ENCODE results near the gene PSMA5.
"Not testable (repeated sequence)": the region's sequence is repeated elsewhere in the genome, so short reads cannot be mapped to it uniquely, and the experiment has no call there.

The PSMA5 gene

DNA sequence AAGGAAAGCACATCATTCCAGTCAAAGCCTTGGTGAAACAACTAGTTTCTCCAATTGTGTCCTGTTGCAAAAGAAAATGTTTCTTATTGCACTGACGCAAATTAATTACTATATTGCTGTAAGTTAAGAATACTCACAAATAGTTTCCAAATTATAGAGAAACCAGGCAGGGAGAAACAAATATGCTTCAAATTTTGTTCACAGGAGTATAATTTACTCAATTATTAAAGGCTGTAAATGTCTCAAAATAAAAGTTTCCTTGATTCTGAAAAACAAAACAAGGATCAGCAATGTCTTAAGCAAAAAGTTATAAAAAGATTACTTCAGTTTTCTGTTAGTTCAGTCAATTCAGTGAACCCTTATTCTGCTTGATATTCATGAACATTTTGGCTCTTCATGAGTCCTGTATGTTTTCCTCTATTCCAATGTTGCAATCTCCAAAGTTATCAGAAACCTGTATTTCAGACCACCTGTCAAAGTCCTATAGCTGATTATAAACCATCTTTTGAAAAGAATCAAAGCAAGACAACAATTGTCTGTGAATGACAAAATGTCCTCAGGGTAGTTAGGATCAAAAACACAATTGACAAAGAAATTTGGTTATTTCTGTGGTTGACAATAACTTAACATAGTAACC lies 28.4 kb upstream of the PSMA5 start:
- Histone ChIP-seq H3K4me2 (no peak overlapping the region), H3K27me3 (ENCODE audit: insufficient read depth, low read depth) (no peaks in the 10 kb centered on the region), H3K36me3 (ENCODE audit: insufficient read depth) (no peaks in the 10 kb centered on the region), H3K4me1 (ENCODE audit: low read depth, poor library complexity, severe bottlenecking) (no peaks in the 10 kb centered on the region), H3K9ac (no peak overlapping the region), H3K27ac (no peak overlapping the region), H3K79me2 (ENCODE audit: insufficient read depth, low read depth) (no peaks in the 10 kb centered on the region), H2AFZ (ENCODE audit: low read depth) (no peak overlapping the region), H3K4me3 (IDR thresholded peaks at IDR 0.05; ENCODE audit: insufficient read depth, low read depth, low read length) (no peak overlapping the region), H4K20me1 (ENCODE audit: insufficient read depth) (no peaks in the 10 kb centered on the region)
- TF ChIP-seq CTCF (conservative IDR thresholded peaks at IDR 0.05; ENCODE audit: low read depth, low read length): no peak

- Histone ChIP-seq H3K4me3 (IDR thresholded peaks at IDR 0.05; ENCODE audit: insufficient read depth, low read depth, low read length) (no peak overlapping the region), H3K27me3 (ENCODE audit: insufficient read depth, low read depth) (no peaks in the 10 kb centered on the region), H3K36me3 (ENCODE audit: insufficient read depth) (no peaks in the 10 kb centered on the region), H3K4me2 (no peak overlapping the region), H2AFZ (ENCODE audit: low read depth) (no peak overlapping the region), H3K27ac (no peak overlapping the region), H3K79me2 (ENCODE audit: insufficient read depth, low read depth) (no peaks in the 10 kb centered on the region), H3K9ac (no peak overlapping the region), H3K4me1 (ENCODE audit: low read depth, poor library complexity, severe bottlenecking) (no peaks in the 10 kb centered on the region), H4K20me1 (ENCODE audit: insufficient read depth) (no peaks in the 10 kb centered on the region)
- no peak for TF ChIP-seq CTCF (conservative IDR thresholded peaks at IDR 0.05; ENCODE audit: low read depth, low read length)
These were observed 21.3 kb upstream of the PSMA5 start for GRCh38 chr1:109447524-109447923.

GRCh38 chr1:109445949-109446695 lies 19.9 kb upstream of the PSMA5 start:
- not testable (repeated sequence) for H3K9ac ChIP-seq; H3K4me2 ChIP-seq; H3K27ac ChIP-seq; H4K20me1 ChIP-seq (ENCODE audit: insufficient read depth); H3K4me3 ChIP-seq (IDR thresholded peaks at IDR 0.05; ENCODE audit: insufficient read depth, low read depth, low read length); H3K4me1 ChIP-seq (ENCODE audit: low read depth, poor library complexity, severe bottlenecking); H3K27me3 ChIP-seq (ENCODE audit: insufficient read depth, low read depth); H3K36me3 ChIP-seq (ENCODE audit: insufficient read depth); H3K79me2 ChIP-seq (ENCODE audit: insufficient read depth, low read depth); H2AFZ ChIP-seq (ENCODE audit: low read depth)

GRCh38 chr1:109444346-109444745 lies 18.1 kb upstream of the PSMA5 start:
- H3K79me2 ChIP-seq (ENCODE audit: insufficient read depth, low read depth): no peaks in the 10 kb centered on the region
- no peak overlapping the region for H3K9ac ChIP-seq
- no peak overlapping the region for H2AFZ ChIP-seq (ENCODE audit: low read depth)
- H3K4me2 ChIP-seq: no peak overlapping the region
- H3K27me3 ChIP-seq (ENCODE audit: insufficient read depth, low read depth): no peaks in the 10 kb centered on the region
- no peak for TF ChIP-seq CTCF (conservative IDR thresholded peaks at IDR 0.05; ENCODE audit: low read depth, low read length)
- no peaks in the 10 kb centered on the region for H3K4me1 ChIP-seq (ENCODE audit: low read depth, poor library complexity, severe bottlenecking)
- H3K36me3 ChIP-seq (ENCODE audit: insufficient read depth): no peaks in the 10 kb centered on the region
- no peak overlapping the region for H3K4me3 ChIP-seq (IDR thresholded peaks at IDR 0.05; ENCODE audit: insufficient read depth, low read depth, low read length)
- no peaks in the 10 kb centered on the region for H4K20me1 ChIP-seq (ENCODE audit: insufficient read depth)
- no peak overlapping the region for H3K27ac ChIP-seq

DNA sequence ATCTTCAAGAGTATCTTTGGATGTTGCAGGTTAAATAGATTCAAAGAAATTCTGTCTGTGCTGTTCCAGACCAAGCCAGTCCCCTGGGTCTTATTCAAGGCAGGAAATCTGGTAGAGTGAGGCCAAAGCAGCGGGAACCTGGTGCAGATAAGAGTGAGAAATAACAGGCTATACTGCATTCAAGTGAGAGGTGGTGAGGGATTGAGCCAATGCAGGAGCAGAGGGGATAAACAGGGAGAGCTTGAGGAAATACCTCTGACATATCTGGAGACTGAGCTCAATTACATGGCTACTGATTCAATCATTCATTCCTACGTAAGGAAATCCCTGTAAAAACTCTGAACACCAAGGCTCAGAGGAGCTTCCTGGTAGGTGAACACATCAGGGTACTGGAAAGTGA lies 17.2 kb upstream of the PSMA5 start:
- H3K4me2 ChIP-seq: no peak overlapping the region
- H3K9ac ChIP-seq: no peak overlapping the region
- TF ChIP-seq CTCF (conservative IDR thresholded peaks at IDR 0.05; ENCODE audit: low read depth, low read length): no peak
- peaks cover 6% of the 10 kb centered on the region for H3K4me1 ChIP-seq (ENCODE audit: low read depth, poor library complexity, severe bottlenecking)
- no peaks in the 10 kb centered on the region for H4K20me1 ChIP-seq (ENCODE audit: insufficient read depth)
- H3K27me3 ChIP-seq (ENCODE audit: insufficient read depth, low read depth): no peaks in the 10 kb centered on the region
- H3K27ac ChIP-seq: no peak overlapping the region
- H3K36me3 ChIP-seq (ENCODE audit: insufficient read depth): no peaks in the 10 kb centered on the region
- no peak overlapping the region for H2AFZ ChIP-seq (ENCODE audit: low read depth)
- H3K4me3 ChIP-seq (IDR thresholded peaks at IDR 0.05; ENCODE audit: insufficient read depth, low read depth, low read length): no peak overlapping the region
- H3K79me2 ChIP-seq (ENCODE audit: insufficient read depth, low read depth): no peaks in the 10 kb centered on the region

All from KMS-11 (cell line).